Neuron (in vitro differentiated cells): ENCODE results near the gene WNT5A.

Source experiments
- H2AFZ ChIP-seq: one replicate; pipeline ENCODE4 v1.6.1; 2013; ENCODE audit warnings: low read depth, mild to moderate bottlenecking, inconsistent platforms, low read length, moderate library complexity
- H3K27me3 ChIP-seq: one replicate; pipeline ENCODE4 v1.6.1; 2013; ENCODE audit warnings: low read length; ENCODE audit not compliant: insufficient read depth
- H3K36me3 ChIP-seq: one replicate; pipeline ENCODE4 v1.6.1; 2013; ENCODE audit warnings: low read length; ENCODE audit not compliant: insufficient read depth
- H3K4me1 ChIP-seq: one replicate; pipeline ENCODE4 v1.6.1; 2013; ENCODE audit warnings: low read length; ENCODE audit not compliant: insufficient read depth
- H3K4me3 ChIP-seq: 2 replicates; pipeline ENCODE4 v1.5.1; 2013; ENCODE audit warnings: mild to moderate bottlenecking, low read length, moderate library complexity
- H3K9me3 ChIP-seq: one replicate; pipeline ENCODE4 v1.6.1; 2013; ENCODE audit warnings: low read length

WNT5A gene

DNA sequence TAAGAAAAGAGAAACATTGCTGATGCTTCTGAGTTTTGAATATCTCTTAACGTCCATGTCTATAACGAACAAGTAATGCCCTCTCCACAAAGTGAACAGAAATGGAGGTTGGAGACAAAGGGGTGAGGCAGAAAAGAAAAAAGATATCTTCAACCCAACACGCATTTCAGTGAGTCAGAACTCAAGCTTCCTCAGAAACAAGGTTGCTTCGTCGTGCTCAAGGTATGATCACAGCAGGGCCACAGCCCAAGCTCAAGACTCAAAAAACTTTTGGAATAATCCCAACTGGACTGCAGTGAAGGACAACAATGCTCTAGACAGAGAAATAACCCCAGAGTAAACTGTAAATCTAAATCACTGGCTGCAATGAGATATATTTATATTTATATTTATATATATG, 18.9 kb downstream of the WNT5A start:
- no peak overlapping the region for H2AFZ ChIP-seq
- peaks cover 69% of the 10 kb centered on the region for H3K36me3 ChIP-seq
- H3K4me3 ChIP-seq: no peak overlapping the region
- H3K27me3 ChIP-seq: no peaks in the 10 kb centered on the region
- H3K9me3 ChIP-seq: no peaks in the 10 kb centered on the region
- no peaks in the 10 kb centered on the region for H3K4me1 ChIP-seq

DNA sequence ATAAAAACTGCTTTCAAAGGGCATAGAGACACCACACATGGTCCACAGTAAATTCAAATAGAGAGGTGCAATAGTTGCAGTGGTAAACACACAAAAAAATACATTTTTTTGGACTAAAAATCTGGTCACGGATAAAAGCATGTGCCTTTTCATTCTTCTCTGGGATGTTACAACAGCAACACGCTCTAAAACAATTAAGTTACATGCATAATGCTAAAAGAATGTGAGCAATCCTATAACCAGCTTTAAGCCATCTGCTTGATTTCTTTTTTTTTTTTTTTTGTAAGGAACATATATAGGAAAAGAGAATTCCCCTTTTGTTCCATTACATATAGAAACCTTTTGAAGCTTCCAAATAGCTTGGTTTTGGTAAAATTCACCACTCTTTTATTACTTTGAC, 20.0 kb downstream of the WNT5A start:
- Histone ChIP-seq H3K9me3 (no peaks in the 10 kb centered on the region), H2AFZ (no peak overlapping the region), H3K27me3 (no peaks in the 10 kb centered on the region), H3K36me3 (peaks cover 57% of the 10 kb centered on the region), H3K4me3 (no peak overlapping the region), H3K4me1 (no peaks in the 10 kb centered on the region)

DNA sequence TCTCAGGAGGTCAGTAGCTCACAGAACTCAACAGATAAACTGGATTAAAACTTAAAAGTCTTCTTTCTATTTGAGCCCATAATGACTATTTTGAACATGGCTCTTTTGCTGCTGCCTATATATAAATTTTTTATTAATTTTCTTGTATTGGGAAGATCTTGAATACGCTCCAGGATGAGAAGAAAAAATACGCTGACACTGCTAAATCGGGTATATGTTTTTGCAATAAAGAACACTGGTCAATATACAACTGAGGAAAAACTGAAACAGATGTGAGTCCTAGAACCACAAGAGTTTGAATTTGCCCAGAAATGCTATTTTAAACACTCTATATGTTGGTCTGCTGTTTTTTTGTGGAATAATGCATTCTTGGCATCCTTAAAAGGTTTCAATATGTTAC, 20.6 kb downstream of the WNT5A start:
- Histone ChIP-seq H3K27me3 (no peaks in the 10 kb centered on the region), H3K4me3 (no peak overlapping the region), H3K4me1 (no peaks in the 10 kb centered on the region), H3K9me3 (no peaks in the 10 kb centered on the region), H2AFZ (no peak overlapping the region), H3K36me3 (peaks cover 51% of the 10 kb centered on the region)

DNA sequence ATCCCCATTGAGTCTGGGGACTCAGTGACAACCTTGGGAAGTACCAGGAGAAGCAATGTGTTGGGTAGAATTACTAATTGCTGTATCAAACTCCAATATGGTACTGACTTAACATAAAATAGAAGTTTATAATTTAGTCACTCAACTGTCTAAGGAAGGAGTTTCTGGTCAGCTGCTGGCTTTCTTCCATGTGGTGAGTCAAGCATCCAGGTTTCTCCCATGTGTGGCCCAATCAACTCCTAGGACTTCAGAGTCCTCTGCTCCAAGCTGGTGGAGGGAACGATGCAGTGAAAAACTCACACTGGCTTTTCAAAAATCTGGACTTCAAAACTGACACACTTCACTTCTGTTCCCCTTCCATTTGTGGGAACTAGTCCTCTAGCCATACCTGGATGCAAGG, 25.2 kb downstream of the WNT5A start:
- H2AFZ ChIP-seq: no peak overlapping the region

DNA sequence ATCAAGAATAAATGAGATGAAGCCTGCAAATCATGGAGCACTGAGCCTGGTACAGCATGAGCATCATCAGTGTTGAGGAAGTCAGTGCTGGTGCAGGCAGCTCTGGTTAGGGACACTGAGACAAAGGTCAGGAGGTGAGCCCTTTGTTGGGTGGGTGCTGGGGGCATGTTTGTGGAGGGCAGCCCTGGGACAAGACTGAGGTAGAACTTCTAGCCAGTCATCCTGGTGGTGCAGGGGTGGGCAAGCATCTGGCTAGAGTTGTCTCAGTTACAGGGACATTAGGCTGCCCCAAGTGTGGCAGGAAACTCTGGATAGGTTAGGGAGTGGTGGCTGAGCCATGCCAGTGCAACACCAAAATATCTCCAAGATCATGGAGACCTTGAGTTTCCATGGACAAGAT, 27.3 kb downstream of the WNT5A start:
- Histone ChIP-seq H3K9me3 (no peaks in the 10 kb centered on the region), H3K36me3 (no peaks in the 10 kb centered on the region), H3K4me3 (no peak overlapping the region), H3K27me3 (no peaks in the 10 kb centered on the region), H3K4me1 (no peaks in the 10 kb centered on the region), H2AFZ (no peak overlapping the region)

More for the DNA sequence above, 25.2 kb downstream of the WNT5A start:
- Histone ChIP-seq H3K36me3 (peaks cover 7% of the 10 kb centered on the region), H3K4me1 (no peaks in the 10 kb centered on the region), H3K9me3 (no peaks in the 10 kb centered on the region), H3K4me3 (no peak overlapping the region), H3K27me3 (no peaks in the 10 kb centered on the region)

DNA sequence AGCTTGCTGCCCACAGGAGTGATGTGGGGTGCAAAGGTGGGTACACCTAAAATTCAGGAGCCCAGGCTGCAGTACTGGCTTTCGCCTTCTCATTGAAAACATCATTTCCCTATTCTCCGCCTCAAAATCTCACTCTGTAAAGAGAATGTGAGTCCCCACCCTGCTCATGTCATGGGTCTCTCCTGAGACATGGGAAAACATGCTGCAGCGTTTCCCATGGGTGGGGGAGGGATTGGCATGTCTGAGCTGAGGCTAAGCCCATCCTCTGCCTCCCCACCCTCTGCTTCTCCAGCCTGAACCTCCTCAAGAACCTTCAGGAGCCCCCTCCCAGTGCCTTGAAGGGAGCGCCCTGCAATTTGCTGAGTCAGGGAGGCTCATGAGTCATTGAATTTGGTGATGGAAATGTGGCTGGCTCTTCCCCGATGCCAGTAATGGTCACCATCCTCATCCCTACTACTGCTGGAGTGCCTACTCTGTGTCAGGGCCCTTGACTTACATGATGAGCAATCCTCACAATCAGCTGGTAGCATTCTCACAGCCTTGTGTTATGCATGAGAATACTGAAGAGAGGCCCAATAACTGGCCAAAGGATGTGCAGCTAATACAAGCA, 28.8 kb downstream of the WNT5A start:
- Histone ChIP-seq H3K4me1 (no peaks in the 10 kb centered on the region), H3K4me3 (no peak overlapping the region), H3K36me3 (no peaks in the 10 kb centered on the region), H2AFZ (no peak overlapping the region), H3K27me3 (no peaks in the 10 kb centered on the region), H3K9me3 (no peaks in the 10 kb centered on the region)

DNA sequence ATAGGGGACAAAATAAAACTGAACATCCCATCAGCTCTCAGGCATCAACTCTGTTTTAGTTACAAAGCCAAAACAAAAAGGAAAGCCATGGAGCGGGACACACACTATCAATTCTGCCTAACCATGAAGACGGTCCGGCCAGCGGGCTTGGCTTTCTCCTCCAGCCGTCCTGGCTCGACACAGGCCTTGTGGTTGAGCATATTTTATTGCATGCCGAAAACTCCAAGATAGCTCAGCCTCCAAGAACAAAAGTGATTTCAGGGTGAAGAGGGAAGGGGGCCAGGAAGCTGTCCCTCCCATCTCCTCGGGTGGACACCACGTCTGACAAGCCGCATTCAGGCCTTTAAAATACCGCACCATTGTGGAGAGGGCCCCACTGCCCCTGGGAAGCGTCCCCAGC, 31.2 kb downstream of the WNT5A start:
- H3K9me3 ChIP-seq: no peaks in the 10 kb centered on the region
- no peaks in the 10 kb centered on the region for H3K4me1 ChIP-seq
- H2AFZ ChIP-seq: no peak overlapping the region
- no peaks in the 10 kb centered on the region for H3K27me3 ChIP-seq
- H3K36me3 ChIP-seq: no peaks in the 10 kb centered on the region
- no peak overlapping the region for H3K4me3 ChIP-seq

DNA sequence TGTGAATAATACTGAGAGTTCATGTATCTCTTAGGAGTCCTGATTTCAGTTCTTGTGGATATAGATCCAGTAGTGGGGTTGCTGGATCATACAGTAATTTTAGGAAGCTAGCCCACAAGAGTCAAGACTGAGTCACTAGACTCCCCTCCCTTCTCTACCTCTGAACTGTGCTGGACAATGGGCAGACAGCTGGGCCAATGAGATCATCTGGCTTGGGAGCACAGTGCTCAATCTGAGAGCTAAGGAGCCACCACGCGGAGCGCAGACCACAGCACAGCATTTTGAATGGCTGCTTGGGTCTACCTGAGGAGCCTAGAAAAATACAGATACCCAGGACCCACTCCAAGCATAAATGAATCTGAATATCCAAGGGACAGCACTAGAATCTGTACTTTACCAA, 32.5 kb downstream of the WNT5A start:
- no peaks in the 10 kb centered on the region for H3K36me3 ChIP-seq
- no peak overlapping the region for H3K4me3 ChIP-seq
- no peak overlapping the region for H2AFZ ChIP-seq
- H3K9me3 ChIP-seq: no peaks in the 10 kb centered on the region
- H3K4me1 ChIP-seq: no peaks in the 10 kb centered on the region
- H3K27me3 ChIP-seq: no peaks in the 10 kb centered on the region

DNA sequence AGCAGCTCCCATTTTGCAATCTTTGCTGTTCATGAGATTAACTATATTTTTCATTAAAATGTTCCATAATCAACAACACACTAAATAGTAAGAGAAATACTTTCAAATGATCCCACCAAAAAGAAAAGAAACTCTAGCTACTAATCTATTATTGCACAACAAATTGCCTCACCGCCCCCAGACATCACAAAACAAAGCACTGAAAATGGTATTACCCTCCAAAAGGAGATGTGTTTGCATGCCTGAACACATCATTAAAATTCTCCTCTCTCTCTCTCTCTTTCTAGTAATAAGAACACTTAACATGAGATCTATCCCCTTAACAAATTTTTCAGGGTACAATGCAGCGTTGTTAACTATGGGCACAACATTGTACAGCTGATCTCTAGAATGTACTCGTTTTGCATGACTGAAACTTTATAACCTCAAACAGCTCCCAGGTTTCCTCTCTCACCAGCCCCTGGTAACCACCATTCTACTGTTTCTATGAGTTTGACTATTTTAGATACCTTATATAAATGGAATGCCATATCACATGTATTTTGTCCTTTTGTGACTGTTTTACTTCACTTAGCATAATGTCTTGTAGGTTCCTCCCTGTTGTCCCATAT, 33.1 kb downstream of the WNT5A start:
- Histone ChIP-seq H2AFZ (no peak overlapping the region), H3K36me3 (no peaks in the 10 kb centered on the region), H3K4me3 (no peak overlapping the region), H3K4me1 (no peaks in the 10 kb centered on the region), H3K9me3 (no peaks in the 10 kb centered on the region), H3K27me3 (no peaks in the 10 kb centered on the region)

DNA sequence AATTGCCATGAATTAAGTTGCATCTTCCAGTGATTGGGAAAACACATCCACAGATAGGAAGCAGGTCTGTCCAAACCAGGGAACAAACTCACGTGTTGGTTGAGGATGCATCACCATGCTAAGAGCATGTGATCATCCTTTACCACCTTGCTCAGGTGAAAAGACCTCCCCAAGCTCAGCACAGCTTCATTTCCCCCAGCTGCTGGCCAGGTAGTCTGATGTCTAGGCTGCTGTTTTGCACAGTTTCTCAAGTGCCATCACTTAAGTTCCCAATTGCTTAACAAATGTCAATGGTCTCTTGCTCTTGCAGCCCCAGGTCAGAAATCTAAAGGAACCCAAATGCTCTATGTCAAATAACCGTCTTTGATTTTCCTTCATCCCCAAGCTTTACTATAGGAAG, 34.2 kb downstream of the WNT5A start:
- H3K4me3 ChIP-seq: no peak overlapping the region
- no peak overlapping the region for H2AFZ ChIP-seq
- H3K9me3 ChIP-seq: no peaks in the 10 kb centered on the region
- no peaks in the 10 kb centered on the region for H3K36me3 ChIP-seq
- H3K27me3 ChIP-seq: no peaks in the 10 kb centered on the region
- no peaks in the 10 kb centered on the region for H3K4me1 ChIP-seq

DNA sequence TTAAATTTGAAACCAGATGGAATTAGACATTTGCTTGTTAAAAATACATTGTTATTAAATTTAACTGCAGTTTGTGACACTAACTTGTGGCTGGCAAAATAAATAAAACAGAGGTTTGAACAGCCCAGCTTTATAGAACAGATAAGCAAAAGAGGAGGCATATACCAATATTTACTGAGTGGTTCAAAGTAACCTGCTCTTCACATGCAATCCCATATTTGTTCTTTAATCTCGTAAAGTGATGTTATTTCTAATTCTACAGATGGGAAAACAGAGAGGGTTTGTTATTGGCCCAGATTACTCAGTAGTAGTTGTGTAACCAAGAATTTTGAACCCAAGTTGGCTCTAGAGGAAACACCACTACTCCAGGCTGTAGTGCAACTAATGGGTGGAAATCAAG, 37.6 kb downstream of the WNT5A start:
- Histone ChIP-seq H2AFZ (no peak overlapping the region), H3K4me1 (no peaks in the 10 kb centered on the region), H3K4me3 (no peak overlapping the region), H3K9me3 (no peaks in the 10 kb centered on the region), H3K36me3 (no peaks in the 10 kb centered on the region), H3K27me3 (no peaks in the 10 kb centered on the region)

DNA sequence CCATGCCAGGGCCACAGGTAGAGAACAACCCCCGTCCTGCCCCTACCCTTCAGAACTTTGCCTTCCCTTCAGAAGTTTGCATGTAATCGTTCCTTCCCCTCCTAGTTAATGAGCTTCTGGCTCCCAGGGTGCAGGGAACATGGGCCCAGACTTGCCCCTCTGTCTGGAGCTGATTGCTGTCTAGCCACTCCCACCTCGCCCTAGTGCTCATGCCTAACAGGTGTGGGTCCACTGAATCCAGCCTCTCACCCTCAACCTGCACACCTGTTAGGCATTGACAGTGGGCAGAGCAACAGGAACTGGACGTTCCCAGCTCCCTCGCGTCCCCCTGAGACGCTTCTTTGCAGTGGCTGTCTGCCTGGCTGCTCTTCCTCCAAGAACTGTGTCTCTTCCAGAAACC, 40.3 kb downstream of the WNT5A start:
- Histone ChIP-seq H3K36me3 (no peaks in the 10 kb centered on the region), H3K27me3 (no peaks in the 10 kb centered on the region), H3K4me1 (no peaks in the 10 kb centered on the region), H2AFZ (no peak overlapping the region), H3K9me3 (no peaks in the 10 kb centered on the region), H3K4me3 (no peak overlapping the region)

DNA sequence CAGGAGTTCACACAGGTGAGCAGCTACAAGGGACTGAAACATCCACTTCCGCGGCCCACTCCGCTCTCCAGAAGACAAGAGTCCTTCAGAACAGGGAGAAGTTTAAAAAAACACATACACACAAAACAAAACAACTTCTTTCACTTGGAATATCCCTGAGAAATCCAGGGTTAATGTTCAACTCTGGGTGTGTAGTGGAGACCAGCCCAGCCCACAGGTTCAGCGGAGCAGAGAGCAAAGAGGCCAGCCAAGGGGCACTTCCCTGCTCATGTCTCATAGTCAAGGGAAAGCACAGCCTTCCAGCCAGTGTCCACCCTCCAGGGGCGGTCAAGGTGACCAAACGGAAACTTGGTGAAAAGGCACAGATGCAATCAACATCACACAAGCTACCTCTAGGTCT, 41.6 kb downstream of the WNT5A start:
- no peaks in the 10 kb centered on the region for H3K27me3 ChIP-seq
- no peak overlapping the region for H3K4me3 ChIP-seq
- no peaks in the 10 kb centered on the region for H3K4me1 ChIP-seq
- no peaks in the 10 kb centered on the region for H3K9me3 ChIP-seq
- H3K36me3 ChIP-seq: no peaks in the 10 kb centered on the region
- no peak overlapping the region for H2AFZ ChIP-seq

DNA sequence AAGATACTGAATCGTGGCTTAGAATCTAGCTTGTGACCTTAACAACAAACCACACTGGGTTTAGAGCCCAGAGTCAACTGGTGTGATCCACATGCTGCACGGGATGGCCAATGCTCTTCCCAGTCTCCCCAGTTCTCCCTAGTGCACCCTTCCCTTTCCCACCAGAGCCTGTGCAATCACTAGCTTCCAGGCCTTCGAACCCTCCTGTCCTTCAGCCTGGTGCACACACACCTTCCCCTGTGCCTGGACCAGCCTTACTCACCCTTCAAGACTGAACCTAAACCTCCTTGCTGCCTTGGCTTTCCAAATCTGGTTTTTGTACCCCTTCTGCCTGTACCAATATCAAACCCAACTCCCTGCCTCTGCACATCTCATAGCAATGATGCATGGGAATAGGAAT, 43.8 kb downstream of the WNT5A start:
- Histone ChIP-seq H3K36me3 (no peaks in the 10 kb centered on the region), H3K4me1 (peaks cover 3% of the 10 kb centered on the region), H2AFZ (no peak overlapping the region), H3K27me3 (no peaks in the 10 kb centered on the region), H3K4me3 (no peak overlapping the region), H3K9me3 (no peaks in the 10 kb centered on the region)
